ENCODE results near the gene RUSC2.
"Not testable (repeated sequence)": the region's sequence is repeated elsewhere in the genome, so short reads cannot be mapped to it uniquely, and the experiment has no call there.

The RUSC2 gene
- total RNA-seq, result 2.3 to 4.7 reads per million in 2 donors

GRCh38 chr9:35489313-35490154 lies at the start of gene RUSC2:
Gene RUSC2 (plus strand): TSS chr9:35490111. CDS start chr9:35546522, 56,411 bp downstream.
- DNase-seq, result peak; percentile 24

- DNase-seq, result no peak
These were observed 43.9 kb upstream of the RUSC2 start for GRCh38 chr9:35446012-35446411.

GRCh38 chr9:35448496-35448895 lies 41.4 kb upstream of the RUSC2 start:
- DNase-seq, result no peak

- DNase-seq, result no peak
These were observed 37.4 kb upstream of the RUSC2 start for GRCh38 chr9:35452481-35452880.

- no peak for DNase-seq
These were observed 36.1 kb upstream of the RUSC2 start for GRCh38 chr9:35453786-35454185.

GRCh38 chr9:35464141-35465025 lies 25.5 kb upstream of the RUSC2 start:
- no peak for DNase-seq

- DNase-seq, result no peak
These were observed 19.6 kb upstream of the RUSC2 start for GRCh38 chr9:35470340-35470739.

GRCh38 chr9:35470894-35471293 lies 19.0 kb upstream of the RUSC2 start:
- DNase-seq, result no peak

- DNase-seq, result no peak
These were observed 13.3 kb upstream of the RUSC2 start for GRCh38 chr9:35476596-35476995.

- DNase-seq, result not testable (repeated sequence)
These were observed 12.6 kb upstream of the RUSC2 start for GRCh38 chr9:35477211-35477855.

GRCh38 chr9:35478871-35479270 lies 11.0 kb upstream of the RUSC2 start:
- no peak for DNase-seq

GRCh38 chr9:35481347-35481975 lies 8.4 kb upstream of the RUSC2 start:
- no peak for DNase-seq

GRCh38 chr9:35482071-35482470 lies 7.8 kb upstream of the RUSC2 start:
- DNase-seq, result no peak

GRCh38 chr9:35484406-35484805 lies 5.5 kb upstream of the RUSC2 start:
- no peak for DNase-seq

GRCh38 chr9:35487081-35487480 lies 2.8 kb upstream of the RUSC2 start:
- DNase-seq, result no peak

- DNase-seq, result no peak
These were observed 1.9 kb upstream of the RUSC2 start for GRCh38 chr9:35488021-35488420.

- no peak for DNase-seq
These were observed 1.2 kb upstream of the RUSC2 start for GRCh38 chr9:35488566-35489312.

GRCh38 chr9:35490155-35490909 lies 421 bp downstream of the RUSC2 start:
- no peak for DNase-seq

GRCh38 chr9:35490910-35491465 lies 1.1 kb downstream of the RUSC2 start:
- DNase-seq, result no peak

- DNase-seq, result not testable (repeated sequence)
These were observed 3.2 kb downstream of the RUSC2 start for GRCh38 chr9:35493119-35493518.

GRCh38 chr9:35495984-35496383 lies 6.1 kb downstream of the RUSC2 start:
- no peak for DNase-seq
